H1 (cell line): Measurements from ENCODE around the gene HLA-F.

Experiments
- CTCF ChIP-seq, 3 experiments: IDR thresholded peaks; 1 replicate in 2 of 3; 2 replicates in 1 of 3; pipeline versions ENCODE4 v1.5.1 to v1.6.1; 2011; ENCODE audit warnings: low read length in 3 of 3, mild to moderate bottlenecking in 3 of 3, inconsistent platforms in 2 of 3, low read depth in 1 of 3, moderate library complexity in 1 of 3; ENCODE audit not compliant: insufficient read depth in 1 of 3; ENCODE audit errors: control extremely low read depth in 1 of 3
- FOSL1 ChIP-seq: IDR thresholded peaks from 2 replicates; pipeline ENCODE4 v1.6.1; 2011; ENCODE audit warnings: mild to moderate bottlenecking, low read depth, low read length, moderate library complexity; ENCODE audit not compliant: insufficient read depth
- HDAC2 ChIP-seq, 2 experiments: fragments of 300-600 bp in 1 of 2; sonication (generic) in 1 of 2; IDR thresholded peaks; 2 replicates each; pipeline ENCODE4 v1.6.1; 2011 to 2012; ENCODE audit warnings: low read depth in 2 of 2, low read length in 2 of 2, mild to moderate bottlenecking in 2 of 2, moderate library complexity in 2 of 2, borderline replicate concordance in 1 of 2, inconsistent platforms in 1 of 2
- HDAC6 ChIP-seq: IDR thresholded peaks from one replicate; pipeline ENCODE4 v1.7.1; 2012; ENCODE audit warnings: low read depth, mild to moderate bottlenecking, inconsistent platforms, low read length, moderate library complexity
- NRF1 ChIP-seq: IDR thresholded peaks from 2 replicates; pipeline ENCODE4 v1.6.1; 2011; ENCODE audit warnings: mild to moderate bottlenecking, low read depth, low read length, improper control_type of control experiment
- TAF1 ChIP-seq: IDR thresholded peaks from 2 replicates; pipeline ENCODE4 v1.6.1; 2011; ENCODE audit warnings: mild to moderate bottlenecking, low read depth, low read length
- ZNF274 ChIP-seq: IDR thresholded peaks from 2 replicates; pipeline ENCODE4 v1.7.0; 2012; ENCODE audit warnings: low read length, borderline replicate concordance; ENCODE audit errors: extremely low read depth

DNA sequence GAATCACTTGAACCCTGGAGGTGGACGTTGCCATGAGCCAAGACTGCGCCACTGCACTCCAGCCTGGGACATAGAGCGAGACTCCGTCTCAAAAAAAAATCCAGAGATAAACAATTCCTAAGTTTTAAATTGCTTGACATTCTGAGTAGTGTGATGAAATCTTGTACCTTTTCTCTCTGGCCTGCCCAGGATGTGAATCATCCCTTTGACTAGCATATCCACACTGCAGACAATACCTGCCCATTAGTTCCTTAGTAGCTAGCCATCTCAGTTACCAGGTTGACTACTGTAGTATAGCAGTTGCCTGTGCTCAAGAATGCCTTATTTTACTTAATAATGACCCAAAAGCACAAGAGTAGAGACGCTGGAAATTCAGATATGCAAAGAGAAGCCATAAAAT is 45.1 kb upstream of the HLA-F start:
- TF ChIP-seq CTCF (IDR thresholded peaks at IDR 0.05; ENCODE audit: control extremely low read depth in 1 of 3, insufficient read depth in 1 of 3, low read depth in 1 of 3, low read length in 3 of 3) (no peak), HDAC6 (no peak), ZNF274 (no peak), NRF1 (no peak), TAF1 (no peak), HDAC2 (IDR thresholded peaks at IDR 0.05; ENCODE audit: borderline replicate concordance in 1 of 2, low read depth in 2 of 2, low read length in 2 of 2) (no peak), FOSL1 (no peak)
